Femur (tissue), 1 donor: ENCODE data around the gene PYGB.
"Not testable (repeated sequence)": the region's sequence is repeated elsewhere in the genome, so short reads cannot be mapped to it uniquely, and the experiment has no call there.

ENCODE experiments used
- DNase-seq: peaks from one replicate; pipeline ENCODE4 v3.0.0-alpha.2; 2017

Gene PYGB

GRCh38 chr20:25314497-25315417, 66.9 kb downstream of the PYGB start:
- DNase-seq = no peak

GRCh38 chr20:25315418-25316210, 67.7 kb downstream of the PYGB start:
- DNase-seq = no peak

- no peak for DNase-seq
Measured at GRCh38 chr20:25316506-25317190, 68.8 kb downstream of the PYGB start.

GRCh38 chr20:25317351-25318075, 69.6 kb downstream of the PYGB start:
- no peak for DNase-seq

- DNase-seq = no peak
Measured at GRCh38 chr20:25318471-25319240, 70.8 kb downstream of the PYGB start.

GRCh38 chr20:25319241-25320034, 71.6 kb downstream of the PYGB start:
- no peak for DNase-seq

- no peak for DNase-seq
Measured at GRCh38 chr20:25320035-25320800, 72.3 kb downstream of the PYGB start.

- DNase-seq = no peak
Measured at GRCh38 chr20:25321262-25321831, 73.5 kb downstream of the PYGB start.

- no peak for DNase-seq
Measured at GRCh38 chr20:25321991-25322390, 74.1 kb downstream of the PYGB start.

GRCh38 chr20:25323496-25324246, 75.8 kb downstream of the PYGB start:
- no peak for DNase-seq

GRCh38 chr20:25324412-25324811, 76.5 kb downstream of the PYGB start:
- DNase-seq = peak; percentile 47

GRCh38 chr20:25325073-25325472, 77.2 kb downstream of the PYGB start:
- no peak for DNase-seq

GRCh38 chr20:25325997-25326396, 78.1 kb downstream of the PYGB start:
- DNase-seq = no peak

GRCh38 chr20:25327521-25328235, 79.8 kb downstream of the PYGB start:
- DNase-seq = no peak

GRCh38 chr20:25328954-25329498, 81.1 kb downstream of the PYGB start:
- no peak for DNase-seq

- DNase-seq = not testable (repeated sequence)
Measured at GRCh38 chr20:25334972-25335371, 87.1 kb downstream of the PYGB start.

- no peak for DNase-seq
Measured at GRCh38 chr20:25336561-25337422, 88.9 kb downstream of the PYGB start.
